ENCODE data around the gene CREBZF. TPM values are rescaled to one million over a fixed set of nuclear protein-coding genes. Genes with fewer than 3 reads are reported as not detected.
A peak's percentile ranks its signal among the peaks of the same experiment; 100 is the strongest.

CREBZF gene
- total RNA-seq, 1 experiment from 2014 or later = 50.2 TPM

GRCh38 chr11:85682330-85683305 lies 17.7 kb upstream of the CREBZF start:
- no peak overlapping the region for H3K9ac ChIP-seq (ENCODE audit: extremely low read depth, insufficient read length, low read length)
- H2BK120ac ChIP-seq (ENCODE audit: low read depth, low read length, poor library complexity, severe bottlenecking) = no peak overlapping the region
- H3K27me3 Mint-ChIP-seq (ENCODE audit: low read depth) = peaks cover 4% of the 10 kb centered on the region
- TF ChIP-seq, protein P1, sequence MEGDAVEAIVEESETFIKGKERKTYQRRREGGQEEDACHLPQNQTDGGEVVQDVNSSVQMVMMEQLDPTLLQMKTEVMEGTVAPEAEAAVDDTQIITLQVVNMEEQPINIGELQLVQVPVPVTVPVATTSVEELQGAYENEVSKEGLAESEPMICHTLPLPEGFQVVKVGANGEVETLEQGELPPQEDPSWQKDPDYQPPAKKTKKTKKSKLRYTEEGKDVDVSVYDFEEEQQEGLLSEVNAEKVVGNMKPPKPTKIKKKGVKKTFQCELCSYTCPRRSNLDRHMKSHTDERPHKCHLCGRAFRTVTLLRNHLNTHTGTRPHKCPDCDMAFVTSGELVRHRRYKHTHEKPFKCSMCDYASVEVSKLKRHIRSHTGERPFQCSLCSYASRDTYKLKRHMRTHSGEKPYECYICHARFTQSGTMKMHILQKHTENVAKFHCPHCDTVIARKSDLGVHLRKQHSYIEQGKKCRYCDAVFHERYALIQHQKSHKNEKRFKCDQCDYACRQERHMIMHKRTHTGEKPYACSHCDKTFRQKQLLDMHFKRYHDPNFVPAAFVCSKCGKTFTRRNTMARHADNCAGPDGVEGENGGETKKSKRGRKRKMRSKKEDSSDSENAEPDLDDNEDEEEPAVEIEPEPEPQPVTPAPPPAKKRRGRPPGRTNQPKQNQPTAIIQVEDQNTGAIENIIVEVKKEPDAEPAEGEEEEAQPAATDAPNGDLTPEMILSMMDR (conservative IDR thresholded peaks at IDR 0.05) = no peak
- no peak overlapping the region for H3K4me3 Mint-ChIP-seq
- H3K23ac ChIP-seq (ENCODE audit: insufficient read length, low read depth, low read length) = no peak overlapping the region
- no peak overlapping the region for H2AFZ ChIP-seq (ENCODE audit: low read length)
- H3K27ac ChIP-seq (ENCODE audit: insufficient read length, low read depth, low read length) = no peak overlapping the region
- H3K23me2 ChIP-seq (ENCODE audit: insufficient read length, low read depth, low read length, poor library complexity, severe bottlenecking) = no peaks in the 10 kb centered on the region
- H4K20me1 ChIP-seq (ENCODE audit: control insufficient read depth, insufficient read depth, insufficient read length) = no peaks in the 10 kb centered on the region
- no peaks in the 10 kb centered on the region for H3K79me1 ChIP-seq (ENCODE audit: insufficient read depth, low read depth, low read length, poor library complexity, severe bottlenecking)
- H3K36me3 Mint-ChIP-seq (ENCODE audit: insufficient read depth in 1 of 3, low read depth in 3 of 3) = no peaks in the 10 kb centered on the region
- no CpG with 5 or more reads among the region's 43 CpGs for WGBS (ENCODE audit: extremely low coverage, insufficient read length, low lambda C conversion rate)
- no peak overlapping the region for H2BK12ac ChIP-seq (ENCODE audit: insufficient read length, low read depth, low read length)
- H3K14ac ChIP-seq (ENCODE audit: insufficient read depth, low read length) = no peak overlapping the region
- peak overlapping the region in 1 of 3 experiments; percentile 43; a peak in 1 of 7 replicates for H3K27ac Mint-ChIP-seq
- no peak overlapping the region for H3K18ac ChIP-seq (ENCODE audit: insufficient read length, low read depth, low read length)
- no peak overlapping the region for H4K8ac ChIP-seq (replicated peaks; ENCODE audit: insufficient read length, low read depth, low read length)
- no peak for DNase-seq
- no peaks in the 10 kb centered on the region for H3K79me2 ChIP-seq (ENCODE audit: insufficient read depth, low read length)
- H2BK15ac ChIP-seq (ENCODE audit: low read depth, low read length) = no peak overlapping the region
- H4K5ac ChIP-seq (ENCODE audit: insufficient read length, low read depth, low read length) = no peak overlapping the region
- peaks cover 8% of the 10 kb centered on the region for H3K4me1 ChIP-seq (ENCODE audit: insufficient read depth, low read length)
- no peak overlapping the region for H3K56ac ChIP-seq (ENCODE audit: insufficient read length, low read depth, low read length)
- no peaks in the 10 kb centered on the region for H3K9me3 Mint-ChIP-seq
- no peaks in the 10 kb centered on the region; the same call in 1 of the 2 replicates for H3K27me3 ChIP-seq (ENCODE audit: insufficient read depth, low read length)
- H2BK5ac ChIP-seq (ENCODE audit: insufficient read length, low read length) = no peak overlapping the region
- no peak overlapping the region for H2AK5ac ChIP-seq (ENCODE audit: insufficient read length, low read length)
- H4K91ac ChIP-seq (ENCODE audit: insufficient read length, low read depth, low read length) = no peak overlapping the region
- H3K4ac ChIP-seq (ENCODE audit: low read depth, low read length) = no peak overlapping the region
- no peak overlapping the region for H3K4me2 ChIP-seq (ENCODE audit: insufficient read depth, insufficient read length, low read length)
- no peaks in the 10 kb centered on the region for H3K9me3 ChIP-seq (ENCODE audit: control insufficient read depth, low read depth, low read length)
- H3K4me1 Mint-ChIP-seq = peaks cover 10 to 25% of the 10 kb centered on the region in 2 experiments
- H2BK20ac ChIP-seq (ENCODE audit: low read depth, low read length, poor library complexity, severe bottlenecking) = no peak overlapping the region
- H3T11ph ChIP-seq (ENCODE audit: low read length) = no peak overlapping the region

All from H9 (cell line).